COLO829 (cell line): Measurements from ENCODE around the gene MALRD1.
"Not testable (repeated sequence)": the region's sequence is repeated elsewhere in the genome, so short reads cannot be mapped to it uniquely, and the experiment has no call there.

Experiments
- DNase-seq: peaks from one replicate; pipeline ENCODE4 v3.0.0; 2012; ENCODE audit warnings: low spot score

The MALRD1 gene

GRCh38 chr10:19713800-19714525 is 665.4 kb downstream of the MALRD1 start:
- DNase-seq, result no peak

- DNase-seq, result no peak
Observed at GRCh38 chr10:19719284-19719683, 670.7 kb downstream of the MALRD1 start.

GRCh38 chr10:19724287-19724686 is 675.7 kb downstream of the MALRD1 start:
- no peak for DNase-seq

- DNase-seq, result no peak
Observed at GRCh38 chr10:19728376-19728775, 679.8 kb downstream of the MALRD1 start.

GRCh38 chr10:19728964-19729363 is 680.4 kb downstream of the MALRD1 start:
- no peak for DNase-seq

- DNase-seq, result no peak
Observed at GRCh38 chr10:19730167-19730906, 681.7 kb downstream of the MALRD1 start.

- DNase-seq, result no peak
Observed at GRCh38 chr10:19730907-19731217, 682.3 kb downstream of the MALRD1 start.

- no peak for DNase-seq
Observed at GRCh38 chr10:19731560-19731959, 683.0 kb downstream of the MALRD1 start.

- DNase-seq, result no peak
Observed at GRCh38 chr10:19738440-19738839, 689.8 kb downstream of the MALRD1 start.

GRCh38 chr10:19739232-19739631 is 690.6 kb downstream of the MALRD1 start:
- DNase-seq, result not testable (repeated sequence)

- not testable (repeated sequence) for DNase-seq
Observed at GRCh38 chr10:19742144-19742543, 693.5 kb downstream of the MALRD1 start.

- DNase-seq, result no peak
Observed at GRCh38 chr10:19745672-19746071, 697.1 kb downstream of the MALRD1 start.

- no peak for DNase-seq
Observed at GRCh38 chr10:19749185-19749729, 700.7 kb downstream of the MALRD1 start.

- DNase-seq, result no peak
Observed at GRCh38 chr10:19750972-19751371, 702.4 kb downstream of the MALRD1 start.

- no peak for DNase-seq
Observed at GRCh38 chr10:19756919-19757318, 708.3 kb downstream of the MALRD1 start.

GRCh38 chr10:19762026-19762425 is 713.4 kb downstream of the MALRD1 start:
- no peak for DNase-seq

GRCh38 chr10:19764111-19764510 is 715.5 kb downstream of the MALRD1 start:
- DNase-seq, result no peak

GRCh38 chr10:19767876-19768275 is 719.3 kb downstream of the MALRD1 start:
- no peak for DNase-seq

- not testable (repeated sequence) for DNase-seq
Observed at GRCh38 chr10:19769826-19770225, 721.2 kb downstream of the MALRD1 start.

- no peak for DNase-seq
Observed at GRCh38 chr10:19772972-19773371, 724.4 kb downstream of the MALRD1 start.

- no peak for DNase-seq
Observed at GRCh38 chr10:19775296-19775695, 726.7 kb downstream of the MALRD1 start.

- DNase-seq, result no peak
Observed at GRCh38 chr10:19777806-19778205, 729.2 kb downstream of the MALRD1 start.

GRCh38 chr10:19778996-19779395 is 730.4 kb downstream of the MALRD1 start:
- DNase-seq, result no peak
